ENCODE measurements around the gene LCN6. TPM values are rescaled to one million over a fixed set of nuclear protein-coding genes. Genes with fewer than 3 reads are reported as not detected.
"Not testable (repeated sequence)": the region's sequence is repeated elsewhere in the genome, so short reads cannot be mapped to it uniquely, and the experiment has no call there.

The LCN6 gene
- polyA plus RNA-seq, 4 donors: not detected

DNA sequence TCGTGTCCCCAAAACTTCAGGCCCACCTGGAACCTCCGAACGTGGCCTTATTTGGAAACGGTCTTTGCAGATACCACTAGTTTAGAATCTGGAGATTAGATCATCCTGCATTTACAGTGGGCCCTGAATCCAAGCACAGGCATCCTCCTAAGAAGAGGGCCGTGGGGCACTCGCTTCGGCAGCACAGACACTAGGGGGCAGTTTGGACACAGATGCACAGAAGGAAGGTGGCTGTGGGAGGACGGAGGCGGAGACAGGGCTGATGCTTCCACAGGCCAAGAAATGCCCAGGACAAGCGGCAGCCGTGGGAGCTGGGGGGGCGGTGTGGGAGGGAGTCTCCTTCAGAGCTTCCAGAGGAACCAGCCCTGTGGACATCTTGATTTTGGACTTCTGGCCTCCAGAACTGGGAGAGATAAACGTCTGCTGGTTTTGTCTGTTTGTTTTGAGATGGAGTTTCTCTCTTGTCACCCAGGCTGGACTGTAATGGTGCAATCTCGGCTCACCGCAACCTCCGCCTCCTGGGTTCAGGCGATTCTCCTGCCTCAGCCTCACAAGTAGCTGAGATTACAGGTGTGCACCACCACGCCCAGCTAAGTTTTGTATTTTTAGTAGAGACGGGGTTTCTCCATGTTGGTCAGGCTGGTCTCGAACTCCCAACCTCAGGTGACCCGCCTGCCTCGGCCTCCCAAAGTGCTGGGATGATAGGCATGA, 12.7 kb upstream of the LCN6 start:
- DNase-seq (ENCODE audit: low read depth in 4 of 4, low spot score in 2 of 4): not testable (repeated sequence)

- no peak for DNase-seq (ENCODE audit: low read depth in 4 of 4, low spot score in 2 of 4)
Observed at GRCh38 chr9:136760424-136760823, 12.1 kb upstream of the LCN6 start.

DNA sequence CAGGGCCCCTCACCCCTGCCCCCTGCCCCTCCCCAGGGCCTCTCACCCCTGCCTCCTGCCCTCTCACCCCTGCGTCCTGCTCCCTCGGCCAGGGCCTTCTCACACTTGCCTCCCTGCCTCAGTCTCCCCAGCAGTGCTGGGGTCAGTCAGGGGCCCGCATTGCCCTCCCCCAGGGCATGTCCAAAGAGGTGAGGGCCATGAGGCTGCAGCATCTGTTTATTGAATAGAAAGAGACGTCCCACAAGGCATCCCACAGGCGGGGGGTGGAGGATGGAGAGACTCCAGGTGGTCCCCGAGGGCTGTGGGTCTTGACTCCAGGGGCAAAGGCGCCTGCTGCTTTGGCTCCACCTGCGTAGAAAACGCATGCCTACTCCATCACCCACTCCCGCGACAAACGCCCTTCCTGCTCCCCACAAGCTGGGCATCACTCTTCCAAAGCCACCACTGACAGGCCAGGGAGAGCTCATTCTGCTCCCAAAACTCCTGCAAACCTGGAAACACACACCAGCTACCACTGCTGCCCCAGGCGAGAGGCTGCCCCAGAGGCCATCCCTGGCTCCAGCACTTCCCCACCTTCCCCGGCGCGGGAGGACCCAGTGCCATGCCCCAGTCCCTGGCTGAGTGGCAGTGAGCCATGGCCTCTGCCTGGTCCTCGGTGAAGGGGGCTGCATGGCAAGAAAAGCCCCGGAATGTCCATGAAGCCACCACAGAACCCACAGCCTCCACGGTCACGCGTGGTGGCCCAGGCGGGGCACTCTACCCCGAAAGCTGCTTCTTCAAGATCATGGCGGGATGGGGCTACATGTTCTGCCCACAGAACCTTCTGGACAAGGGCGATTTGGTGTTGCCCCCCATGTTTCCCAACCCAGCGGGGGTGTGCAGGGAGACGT, 11.4 kb upstream of the LCN6 start:
- DNase-seq (ENCODE audit: low read depth in 4 of 4, low spot score in 2 of 4): no peak

DNA sequence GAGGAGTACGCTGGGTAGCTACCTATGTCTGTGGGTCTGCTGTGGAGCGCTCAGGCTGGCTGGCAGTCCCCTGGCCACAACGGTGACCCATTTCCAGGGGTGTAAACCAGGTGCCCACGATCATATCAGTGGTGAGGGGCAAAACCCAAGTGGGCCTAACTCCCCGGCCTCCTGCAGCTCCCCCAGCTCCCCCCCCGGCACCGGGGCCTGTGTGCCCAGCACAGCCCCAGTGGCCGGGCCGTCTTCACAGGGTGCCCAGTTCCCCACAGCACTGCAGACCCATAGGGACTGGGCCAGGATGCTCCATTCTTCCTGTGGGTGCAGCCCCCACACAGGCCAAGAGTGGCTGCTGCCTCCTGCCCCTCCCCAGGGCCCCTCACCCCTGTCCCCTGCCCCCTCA, 10.7 kb upstream of the LCN6 start:
- no peak for DNase-seq (ENCODE audit: low read depth in 4 of 4, low spot score in 2 of 4)

DNA sequence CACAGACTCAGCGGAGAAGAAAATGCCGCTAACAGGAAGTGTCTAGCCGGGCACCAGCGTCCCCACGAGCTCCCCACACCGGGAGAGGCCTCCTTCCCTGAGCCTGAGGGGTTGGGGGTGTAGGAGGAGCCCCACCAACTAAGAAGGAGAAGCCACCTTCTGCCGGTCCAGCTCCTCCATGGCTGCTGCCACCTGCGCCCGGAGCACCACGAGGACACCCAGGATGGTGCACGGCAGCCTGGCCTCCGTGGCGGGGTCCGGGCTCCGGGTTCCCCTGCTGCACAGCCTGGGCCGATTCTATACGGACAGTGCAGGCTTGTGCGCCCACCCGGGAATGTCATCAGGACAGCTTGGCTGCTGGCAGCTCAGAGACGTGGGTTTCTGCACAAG, 9.4 kb upstream of the LCN6 start:
- no peak for DNase-seq (ENCODE audit: low read depth in 4 of 4, low spot score in 2 of 4)

GRCh38 chr9:136757328-136757727, 9.0 kb upstream of the LCN6 start:
- no peak for DNase-seq (ENCODE audit: low read depth in 4 of 4, low spot score in 2 of 4)

DNA sequence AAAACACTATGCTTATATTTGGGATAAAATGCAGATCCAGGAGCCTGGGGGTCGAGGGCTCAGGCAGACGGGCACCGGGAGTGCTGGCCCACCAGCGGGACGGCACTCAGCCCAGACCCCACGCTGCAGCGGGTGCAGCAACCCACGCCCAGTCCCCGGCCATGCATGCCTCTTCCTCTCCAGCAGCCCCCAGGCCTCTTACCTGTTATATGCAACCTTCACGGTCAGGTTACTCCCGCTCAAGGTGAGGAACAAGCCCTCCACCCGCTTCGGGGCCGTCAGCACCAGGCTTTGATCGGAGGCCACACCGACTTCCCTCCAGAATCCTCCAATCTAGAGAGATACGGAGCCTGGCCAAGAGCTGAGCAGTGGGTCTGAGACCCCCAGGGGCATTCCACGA, 8.5 kb upstream of the LCN6 start:
- DNase-seq (ENCODE audit: low read depth in 4 of 4, low spot score in 2 of 4): no peak

DNA sequence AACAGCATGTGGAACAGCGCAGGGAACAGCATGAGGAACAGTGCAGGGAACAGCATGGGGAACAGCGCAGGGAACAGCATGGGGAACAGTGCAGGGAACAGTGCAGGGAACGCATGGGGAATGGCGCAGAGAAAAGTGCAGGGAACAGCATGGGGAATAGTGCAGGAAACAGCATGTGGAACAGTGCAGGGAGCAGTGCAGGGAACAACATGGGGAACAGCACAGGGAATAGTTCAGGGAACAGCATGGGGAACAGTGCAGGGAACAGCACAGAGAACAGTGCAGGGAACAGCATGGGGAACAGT, 7.8 kb upstream of the LCN6 start:
- DNase-seq (ENCODE audit: low read depth in 4 of 4, low spot score in 2 of 4): no peak

GRCh38 chr9:136755302-136756133, 7.2 kb upstream of the LCN6 start:
- not testable (repeated sequence) for DNase-seq (ENCODE audit: low read depth in 4 of 4, low spot score in 2 of 4)

DNA sequence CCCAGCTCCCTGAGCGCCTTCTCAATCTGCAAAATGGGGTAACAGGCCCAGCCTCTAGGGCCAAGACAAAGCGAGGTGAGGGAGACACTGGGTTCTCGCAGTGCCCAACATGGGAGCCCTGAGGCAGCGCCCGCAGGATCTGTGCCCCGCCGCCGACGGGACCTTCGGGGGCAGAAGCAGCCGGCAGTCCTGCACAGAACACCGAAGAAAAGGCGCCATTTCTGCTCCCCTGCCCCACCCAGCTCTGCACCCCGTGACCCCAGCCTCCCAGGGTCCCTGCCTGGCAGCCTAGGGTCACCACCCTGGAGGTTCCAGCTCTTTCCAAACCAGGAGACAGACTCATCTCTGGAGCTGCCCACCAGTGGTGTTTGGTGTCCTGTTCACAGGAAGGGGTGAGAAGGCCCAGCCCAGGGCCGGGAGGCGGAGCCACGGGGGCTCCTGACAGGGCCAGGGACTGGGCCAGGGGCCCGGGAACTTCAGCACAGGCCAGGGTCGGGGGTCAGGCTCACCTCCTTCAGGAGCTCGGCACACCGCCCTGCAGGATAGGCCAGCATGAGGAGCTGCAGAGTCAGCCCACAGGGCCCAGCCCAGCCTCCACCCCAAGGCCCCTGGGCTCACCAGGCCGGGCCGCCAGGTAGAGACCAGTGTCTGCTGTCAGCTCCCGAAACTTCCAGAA, 6.4 kb upstream of the LCN6 start:
- no peak for DNase-seq (ENCODE audit: low read depth in 4 of 4, low spot score in 2 of 4)

- no peak for DNase-seq (ENCODE audit: low read depth in 4 of 4, low spot score in 2 of 4)
Observed at GRCh38 chr9:136754059-136754572, 5.8 kb upstream of the LCN6 start.

- DNase-seq (ENCODE audit: low read depth in 4 of 4, low spot score in 2 of 4): no peak
Observed at GRCh38 chr9:136753371-136754058, 5.2 kb upstream of the LCN6 start.

DNA sequence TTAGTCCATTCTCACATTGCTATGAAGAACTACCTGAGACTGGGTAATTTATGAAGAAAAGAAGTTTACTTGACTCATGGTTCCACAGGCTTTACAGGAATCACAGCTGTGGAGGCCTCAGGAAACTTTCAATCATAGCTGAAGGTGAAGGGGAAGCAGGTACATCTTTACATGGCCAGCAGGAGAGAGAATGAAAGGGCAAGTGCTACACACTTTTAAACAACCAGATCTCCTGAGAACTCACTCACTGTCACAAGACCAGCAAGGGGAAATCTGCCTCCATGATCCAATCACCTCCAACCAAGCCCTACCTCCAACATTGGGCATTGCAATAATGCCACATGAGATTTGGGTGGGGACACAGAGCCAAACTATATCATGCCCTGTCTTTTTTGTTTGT, 3.5 kb upstream of the LCN6 start:
- no peak for DNase-seq (ENCODE audit: low read depth in 4 of 4, low spot score in 2 of 4)

DNA sequence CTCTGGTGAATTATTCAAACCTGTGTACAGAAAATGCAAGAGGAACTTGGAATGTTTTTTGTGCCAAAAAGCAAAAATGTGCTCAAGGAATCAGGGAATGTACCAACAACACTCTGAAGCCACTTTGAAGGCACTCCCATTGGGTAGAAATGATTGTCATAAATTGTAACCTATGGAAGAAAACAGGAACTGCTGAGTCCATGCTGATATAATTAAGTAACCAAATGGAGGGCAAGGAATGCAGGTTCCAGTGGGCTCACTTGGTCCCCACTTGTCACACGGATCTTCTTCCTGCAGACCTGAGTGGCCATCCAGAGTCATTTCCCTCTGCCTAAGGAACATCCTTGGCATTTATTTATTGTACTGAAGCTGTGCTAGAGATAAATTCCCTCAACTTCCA, 2.9 kb upstream of the LCN6 start:
- no peak for DNase-seq (ENCODE audit: low read depth in 4 of 4, low spot score in 2 of 4)

DNA sequence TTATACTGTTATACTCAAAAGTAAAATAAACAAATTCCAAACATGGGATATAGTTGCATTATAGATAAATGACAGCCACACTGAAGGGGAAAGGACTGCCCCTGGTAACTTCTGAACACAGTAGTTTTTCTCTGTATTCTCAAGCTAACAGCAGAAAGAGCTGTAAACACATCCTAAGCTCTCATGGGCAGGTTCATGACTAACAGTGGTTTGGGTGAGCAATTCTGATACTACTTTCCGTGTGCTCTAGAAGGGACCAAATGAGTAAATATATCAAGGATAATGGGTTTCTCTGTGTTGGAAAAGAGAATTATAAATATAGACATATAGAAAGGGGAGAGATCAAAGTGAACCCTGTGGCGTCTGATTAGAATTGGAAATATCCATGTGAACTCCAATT, 2.2 kb upstream of the LCN6 start:
- DNase-seq (ENCODE audit: low read depth in 4 of 4, low spot score in 2 of 4): no peak

GRCh38 chr9:136748666-136749611, 614 bp upstream of the LCN6 start:
- no peak for DNase-seq (ENCODE audit: low read depth in 4 of 4, low spot score in 2 of 4)

DNA sequence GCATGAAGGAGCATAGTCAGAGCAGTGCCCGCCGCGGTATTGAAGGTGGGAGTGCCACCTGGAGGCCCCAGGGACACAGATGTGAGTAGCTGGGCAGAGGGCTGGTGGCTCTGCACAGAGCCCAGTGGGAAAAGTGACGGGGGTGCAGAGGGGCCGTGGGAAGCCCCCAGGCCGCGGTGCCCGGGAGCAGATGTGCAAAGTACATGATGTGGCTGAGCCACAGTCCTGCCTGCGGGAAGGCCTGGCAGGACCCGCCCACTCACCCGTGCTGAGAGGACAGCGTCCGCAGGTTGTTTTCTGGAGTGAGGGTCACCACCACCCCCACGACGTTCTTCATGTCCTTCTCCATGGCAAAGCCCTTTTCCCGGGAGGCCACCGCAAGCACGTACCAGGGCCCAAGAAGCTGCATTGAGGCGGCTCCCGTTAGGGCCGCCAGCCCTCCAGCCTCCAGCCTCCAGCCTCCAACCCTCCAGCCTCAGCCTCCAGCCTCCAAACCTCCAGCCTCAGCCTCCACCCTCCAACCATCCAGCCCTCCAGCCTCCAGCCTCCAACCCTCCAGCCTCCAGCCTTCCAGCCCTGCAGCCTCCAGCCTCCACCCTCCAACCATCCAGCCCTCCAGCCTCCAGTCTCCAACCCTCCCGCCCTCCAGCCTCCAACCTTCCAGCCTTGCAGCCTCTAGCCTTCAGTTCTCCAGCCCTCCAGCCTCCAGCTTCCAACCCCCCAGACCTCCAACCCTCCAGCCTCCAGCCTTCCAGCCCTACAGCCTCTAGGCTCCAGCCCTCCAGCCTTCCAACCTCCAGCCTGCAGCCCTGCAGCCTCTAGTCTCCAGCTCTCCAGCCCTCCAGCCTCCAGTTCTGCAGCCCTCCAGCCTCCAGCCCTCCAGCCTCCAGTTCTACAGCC, 914 bp downstream of the LCN6 start:
- DNase-seq (ENCODE audit: low read depth in 4 of 4, low spot score in 2 of 4): no peak

GRCh38 chr9:136746621-136747020, 1.7 kb downstream of the LCN6 start:
- DNase-seq (ENCODE audit: low read depth in 4 of 4, low spot score in 2 of 4): no peak
